Activated CD4-positive, alpha-beta T cell treated with anti-CD3 and anti-CD28 coated beads for 36 hours (primary cell): ENCODE data around the gene SLC33A1. TPM values are rescaled to one million over a fixed set of nuclear protein-coding genes. Genes with fewer than 3 reads are reported as not detected.
"Not testable (repeated sequence)": the region's sequence is repeated elsewhere in the genome, so short reads cannot be mapped to it uniquely, and the experiment has no call there.

Source experiments
- ATAC-seq: fragments of 200-7000 bp; cut with Tn5 transposase; one replicate; pipeline ENCODE4 v1.10.0; 2021; ENCODE audit warnings: mild to moderate bottlenecking, moderate library complexity
- CTCF ChIA-PET: fragments of 350-600 bp; sonication (Branson Sonifier 250); formaldehyde crosslinking; loops from one replicate; lab custom pipeline; 2021; ENCODE audit warnings: antibody characterized with exemption; lab: Charles Lee
- POLR2A ChIA-PET: fragments of 350-600 bp; sonication (Branson Sonifier 250); formaldehyde crosslinking; loops from one replicate; lab custom pipeline; 2021; ENCODE audit warnings: antibody characterized with exemption, inconsistent platforms; lab: Charles Lee
- DNase-seq: peaks from one replicate; pipeline ENCODE4 v3.0.0-alpha.2; 2020
- H3K27ac Mint-ChIP-seq: one replicate; pipeline ENCODE4 v1.8.0; 2021; ENCODE audit warnings: mixed read lengths
- H3K27me3 Mint-ChIP-seq: one replicate; pipeline ENCODE4 v1.8.0; 2021; ENCODE audit warnings: mixed read lengths
- H3K36me3 Mint-ChIP-seq: one replicate; pipeline ENCODE4 v1.8.0; 2021; ENCODE audit warnings: low read depth, mixed read lengths
- H3K4me1 Mint-ChIP-seq: one replicate; pipeline ENCODE4 v1.8.0; 2021; ENCODE audit warnings: mixed read lengths
- H3K4me3 Mint-ChIP-seq: one replicate; pipeline ENCODE4 v1.8.0; 2021; ENCODE audit warnings: mild to moderate bottlenecking, moderate library complexity, mixed read lengths
- H3K9me3 Mint-ChIP-seq: one replicate; pipeline ENCODE4 v1.8.0; 2021; ENCODE audit warnings: low read depth, mixed read lengths
- intact Hi-C, 2 experiments: fragments of 100-400 bp; cut with DNase I in 1 of 2; cut with micrococcal nuclease in 1 of 2; formaldehyde crosslinking; loops; one replicate each; pipeline versions ENCODE4 v1.14.2 to v1.15.1; 2022 to 2024; cut with DNase I, micrococcal nuclease
- total RNA-seq, 2 experiments: library from RNA; stranded (reverse); gene quantifications; one replicate each; pipeline ENCODE4 v1.2.3, GENCODE V29; 2021

The SLC33A1 gene
- total RNA-seq, 2 experiments from 2014 or later: 19.2 to 19.9 TPM

DNA sequence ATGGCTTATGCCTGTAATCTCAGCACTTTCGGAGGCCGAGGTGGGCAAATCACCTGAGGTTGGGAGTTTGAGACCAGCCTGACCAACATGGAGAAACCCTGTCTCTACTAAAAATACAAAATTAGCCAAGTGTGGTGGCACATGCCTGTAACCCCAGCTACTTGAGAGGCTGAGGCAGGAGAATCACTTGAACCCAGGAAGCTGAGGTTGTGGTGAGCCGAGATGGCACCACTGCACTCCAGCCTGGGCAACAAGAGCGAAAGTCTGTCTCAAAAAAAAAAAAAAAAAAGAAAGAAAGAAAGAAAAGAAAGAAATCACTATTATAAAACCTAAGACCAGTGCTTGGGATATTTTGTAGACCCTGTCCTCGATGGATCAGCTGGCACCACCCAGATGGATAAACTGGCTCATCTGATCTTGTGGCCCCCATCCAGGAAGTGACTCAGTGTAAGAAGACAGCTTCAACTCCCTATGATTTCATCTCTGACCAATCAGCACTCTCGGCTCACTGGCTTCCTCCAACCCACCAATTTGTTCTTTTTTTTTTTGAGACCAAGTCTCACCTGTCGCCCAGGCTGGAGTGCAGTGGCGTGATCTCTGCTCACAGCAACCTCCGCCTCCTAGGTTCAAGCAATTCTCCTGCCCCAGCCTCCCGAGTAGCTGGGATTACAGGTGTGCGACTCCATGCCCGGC, 8.2 kb upstream of the SLC33A1 start:
- peak; percentile 97 for ATAC-seq
- H3K4me3 Mint-ChIP-seq, H3K36me3 Mint-ChIP-seq: not testable (repeated sequence)

DNA sequence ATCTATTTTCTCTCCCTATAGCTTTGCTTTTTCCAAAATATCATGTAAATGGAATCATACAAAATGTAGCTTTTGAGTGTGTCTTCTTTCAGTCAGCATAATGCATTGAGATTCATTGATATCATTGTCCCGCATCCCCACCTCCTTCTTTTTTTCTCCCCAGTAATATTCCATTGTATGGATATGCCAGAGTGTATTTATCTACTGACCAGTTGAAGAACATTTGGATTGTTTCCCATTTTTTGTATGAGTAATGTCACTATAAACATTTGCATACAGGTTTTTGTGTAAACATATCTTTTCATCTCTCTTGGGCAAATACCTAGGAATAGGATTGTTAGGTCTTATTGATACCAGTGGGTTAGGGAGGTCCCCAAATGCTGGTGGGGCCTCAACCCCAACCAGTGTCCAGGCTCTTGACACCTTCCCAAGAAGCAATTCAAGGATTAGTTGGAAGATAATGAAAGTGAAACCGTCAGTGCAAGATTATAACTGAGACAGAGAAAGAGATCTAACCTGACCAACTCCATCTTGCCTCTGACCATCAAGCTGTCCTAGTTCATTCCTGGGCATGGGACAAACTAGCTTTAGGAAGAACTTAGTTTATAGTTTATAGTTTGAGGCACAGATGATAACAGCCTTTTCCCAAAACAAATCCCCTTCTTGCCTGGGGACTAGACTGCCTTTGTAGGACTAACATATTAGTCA, 7.4 kb upstream of the SLC33A1 start:
- H3K4me1 Mint-ChIP-seq: peaks cover 20% of the 10 kb centered on the region
- no peaks in the 10 kb centered on the region for H3K36me3 Mint-ChIP-seq
- ChIA-PET CTCF (interaction anchor here (0.8 to 1.2 kb wide), 2 partner anchors 8 to 10 kb away, joined by 3 read pairs; partner anchors contain the start of gene GMPS), POLR2A (interaction anchor here (1.2 kb wide), 1 partner anchor 10 kb away, joined by 5 read pairs; no protein-coding TSS in a partner anchor)
- no peak for ATAC-seq
- no peaks in the 10 kb centered on the region for H3K9me3 Mint-ChIP-seq
- H3K4me3 Mint-ChIP-seq: no peak overlapping the region
- no peaks in the 10 kb centered on the region for H3K27me3 Mint-ChIP-seq
- H3K27ac Mint-ChIP-seq: peak overlapping the region; percentile 71
- DNase-seq: no peak
- intact Hi-C loops: loop anchor here (1.0 kb wide), 2 partner anchors 7 to 9 kb away; partner anchors contain the start of genes GMPS (in 2 of the 2) and SLC33A1 (in 2 of the 2)

More for the DNA sequence above, 8.2 kb upstream of the SLC33A1 start:
- ChIA-PET POLR2A (interaction anchor here (0.6 to 1.2 kb wide), 4 partner anchors 8 to 67 kb away, joined by 5 to 7 read pairs (median 6); partner anchors contain the start of gene SLC33A1), CTCF (interaction anchor here (0.7 to 1.2 kb wide), 2 partner anchors 9 to 1099 kb away, joined by 3 to 4 read pairs; no protein-coding TSS in a partner anchor)
- DNase-seq: peak; percentile 79
- intact Hi-C loops: loop anchor here (1.0 kb wide), 2 partner anchors 8 kb away; partner anchors contain the start of genes GMPS (in 2 of the 2) and SLC33A1 (in 2 of the 2)
- not testable (repeated sequence) for H3K9me3 Mint-ChIP-seq, H3K27me3 Mint-ChIP-seq
- peak overlapping the region; percentile 80 for H3K27ac Mint-ChIP-seq
- peaks cover 20% of the 10 kb centered on the region for H3K4me1 Mint-ChIP-seq

- H3K4me1 Mint-ChIP-seq: peaks cover 20% of the 10 kb centered on the region
- H3K27me3 Mint-ChIP-seq, H3K27ac Mint-ChIP-seq, H3K4me3 Mint-ChIP-seq, intact Hi-C loops, ATAC-seq, H3K9me3 Mint-ChIP-seq, DNase-seq, POLR2A ChIA-PET, H3K36me3 Mint-ChIP-seq: not testable (repeated sequence)
- CTCF ChIA-PET: interaction anchor here (0.7 kb wide), 1 partner anchor 238 kb away, joined by 3 read pairs; no protein-coding TSS in a partner anchor
Observed at GRCh38 chr3:155860424-155860823, 6.2 kb upstream of the SLC33A1 start.

DNA sequence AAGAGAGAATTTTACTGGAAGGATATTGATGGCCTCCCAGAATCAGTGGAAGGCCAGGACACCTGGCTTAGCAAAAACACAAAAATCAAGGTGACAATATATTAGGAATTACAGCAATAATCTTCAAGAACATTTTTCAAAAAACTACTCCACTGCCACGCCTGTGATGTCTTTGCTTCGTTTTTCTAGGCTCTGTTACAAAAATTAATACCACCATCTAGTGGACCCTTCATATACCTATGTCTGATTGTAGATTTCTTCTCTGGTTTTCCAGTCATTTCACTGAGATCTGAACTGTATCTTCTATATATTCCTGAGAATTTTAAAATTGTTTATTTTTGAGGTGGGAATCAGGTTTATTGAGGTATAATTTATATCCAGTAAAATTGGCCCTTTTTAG, 5.6 kb upstream of the SLC33A1 start:
- ChIA-PET POLR2A (no interaction called here), CTCF (interaction anchor here (0.7 kb wide), 1 partner anchor 239 kb away, joined by 3 read pairs; no protein-coding TSS in a partner anchor)
- intact Hi-C loops: loop anchor here (10.0 kb wide), 3 partner anchors 115 to 1305 kb away; partner anchors contain the start of genes CCNL1 (in 1 of the 2) and PLCH1 (in 1 of the 2)
- no peak overlapping the region for H3K27ac Mint-ChIP-seq
- DNase-seq: no peak
- no peaks in the 10 kb centered on the region for H3K9me3 Mint-ChIP-seq
- no peak overlapping the region for H3K4me3 Mint-ChIP-seq
- peaks cover 21% of the 10 kb centered on the region for H3K4me1 Mint-ChIP-seq
- peaks cover 2% of the 10 kb centered on the region for H3K36me3 Mint-ChIP-seq
- no peak for ATAC-seq
- no peaks in the 10 kb centered on the region for H3K27me3 Mint-ChIP-seq

DNA sequence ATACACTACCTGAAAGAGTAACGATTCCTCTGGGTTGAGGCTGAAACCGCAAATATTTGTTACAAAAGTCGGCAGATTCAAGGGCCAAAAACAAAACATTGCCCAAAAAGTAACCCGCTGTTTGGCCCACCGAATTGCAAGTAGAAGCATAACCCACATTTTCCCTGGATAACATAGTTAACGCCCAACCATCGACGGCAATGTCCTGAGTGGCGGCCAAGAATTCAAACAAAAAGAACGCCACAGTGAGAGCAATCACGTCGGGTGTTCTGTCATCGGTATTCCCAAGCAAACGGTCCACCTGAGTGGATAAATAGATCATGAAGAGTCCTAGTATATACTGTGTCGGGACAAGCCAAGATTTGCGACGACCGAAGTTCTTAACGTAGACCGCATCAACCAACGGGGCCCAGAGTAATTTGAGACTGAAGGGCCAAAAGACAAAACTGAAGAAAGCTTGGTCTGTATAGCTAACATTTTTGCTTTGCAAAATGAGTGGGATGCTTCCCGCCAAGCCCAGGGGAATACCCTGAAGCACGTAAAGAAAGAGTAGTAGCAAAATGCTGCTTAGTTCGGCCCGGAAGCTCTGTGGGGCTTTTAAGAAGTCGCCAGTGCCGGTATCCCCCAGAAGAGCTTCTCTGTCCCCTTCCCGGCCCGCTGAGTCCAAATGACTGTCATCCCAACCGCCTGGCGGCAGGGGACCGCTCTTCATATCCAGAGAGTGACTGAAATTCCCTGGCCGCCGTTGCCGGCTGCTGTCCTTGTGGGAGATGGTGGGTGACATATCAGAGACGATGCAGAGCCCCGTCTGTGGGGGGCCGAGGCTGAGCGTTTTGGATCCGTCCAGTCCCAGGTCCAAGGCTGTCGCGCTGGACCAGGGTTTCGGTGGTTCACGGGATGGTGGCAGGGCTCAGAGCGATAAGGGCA, 750 bp downstream of the SLC33A1 start:
- Mint-ChIP-seq H3K4me3 (peak overlapping the region; percentile 99), H3K4me1 (peaks cover 36% of the 10 kb centered on the region), H3K27me3 (no peaks in the 10 kb centered on the region), H3K27ac (peak overlapping the region; percentile 99), H3K9me3 (no peaks in the 10 kb centered on the region), H3K36me3 (peaks cover 33% of the 10 kb centered on the region)
- intact Hi-C loops: loop anchor here (1.0 to 10.0 kb wide), 13 partner anchors 9 to 1529 kb away; partner anchors contain the start of genes C3orf33 (in 2 of the 2), CCNL1 (in 2 of the 2), DHX36 (in 2 of the 2) and GMPS (in 2 of the 2)
- ATAC-seq (peak; percentile 1), DNase-seq (peak; percentile 67)
- CTCF ChIA-PET: interaction anchor here (1.6 to 2.2 kb wide), 3 partner anchors 16 to 47 kb away, joined by 9 to 14 read pairs (median 12); partner anchors contain the start of genes C3orf33 and GMPS
- POLR2A ChIA-PET: interaction anchor here (0.8 to 2.5 kb wide), 4 partner anchors 9 to 48 kb away, joined by 3 to 36 read pairs (median 8); partner anchors contain the start of genes C3orf33 and GMPS

GRCh38 chr3:155852341-155852740, 1.9 kb downstream of the SLC33A1 start:
- Mint-ChIP-seq H3K27ac (peak overlapping the region; percentile 40), H3K9me3 (no peaks in the 10 kb centered on the region), H3K36me3 (peaks cover 39% of the 10 kb centered on the region), H3K4me1 (peaks cover 44% of the 10 kb centered on the region), H3K27me3 (no peaks in the 10 kb centered on the region), H3K4me3 (peak overlapping the region; percentile 99)
- ChIA-PET CTCF (interaction anchor here (1.6 to 2.2 kb wide), 4 partner anchors 18 to 46 kb away, joined by 6 to 14 read pairs (median 10); partner anchors contain the start of genes C3orf33 and GMPS), POLR2A (interaction anchor here (2.5 kb wide), 1 partner anchor 18 kb away, joined by 36 read pairs; the partner anchor contains the start of gene GMPS)
- no peak for DNase-seq
- intact Hi-C loops: loop anchor here (5.0 to 10.0 kb wide), 7 partner anchors 105 to 1312 kb away; partner anchors contain the start of genes PLCH1 (in 2 of the 2), CCNL1 (in 1 of the 2) and TIPARP (in 1 of the 2)
- no peak for ATAC-seq

GRCh38 chr3:155849404-155849803, 4.8 kb downstream of the SLC33A1 start:
- H3K27ac Mint-ChIP-seq, H3K4me3 Mint-ChIP-seq: not testable (repeated sequence)

DNA sequence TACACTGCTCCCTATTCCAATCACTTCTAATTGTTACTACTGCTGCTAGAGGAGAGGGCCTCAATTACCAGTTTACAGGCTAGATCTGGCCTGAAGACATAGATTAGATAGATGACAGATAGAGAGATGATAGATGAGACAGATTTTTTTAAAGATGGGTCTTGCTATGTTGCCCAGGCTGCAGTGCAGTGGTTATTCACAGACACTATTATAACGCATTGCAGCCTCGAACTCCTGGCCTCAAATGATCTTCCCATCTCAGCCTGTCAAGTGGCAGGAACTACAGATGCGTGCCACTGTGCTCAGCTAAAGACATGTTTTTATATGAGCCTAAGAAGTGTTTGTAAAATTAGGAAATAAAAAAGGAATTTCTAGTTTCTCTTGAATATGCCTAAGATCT, 6.2 kb downstream of the SLC33A1 start:
- no peaks in the 10 kb centered on the region for H3K9me3 Mint-ChIP-seq
- H3K27me3 Mint-ChIP-seq: no peaks in the 10 kb centered on the region
- no peak overlapping the region for H3K27ac Mint-ChIP-seq
- ChIA-PET POLR2A (no interaction called here), CTCF (interaction anchor here (0.6 kb wide), 1 partner anchor 191 kb away, joined by 3 read pairs; no protein-coding TSS in a partner anchor)
- peaks cover 62% of the 10 kb centered on the region for H3K4me1 Mint-ChIP-seq
- intact Hi-C loops: no loop called here
- H3K4me3 Mint-ChIP-seq: no peak overlapping the region
- no peak for DNase-seq
- peaks cover 37% of the 10 kb centered on the region for H3K36me3 Mint-ChIP-seq
- ATAC-seq: no peak

More at GRCh38 chr3:155849404-155849803, 4.8 kb downstream of the SLC33A1 start:
- DNase-seq, ATAC-seq, intact Hi-C loops, H3K27me3 Mint-ChIP-seq, H3K9me3 Mint-ChIP-seq: not testable (repeated sequence)
- ChIA-PET CTCF (interaction anchor here (1.1 kb wide), 1 partner anchor 43 kb away, joined by 5 read pairs; the partner anchor contains the start of gene C3orf33), POLR2A (interaction anchor here (0.6 kb wide), 1 partner anchor 15 kb away, joined by 5 read pairs; no protein-coding TSS in a partner anchor)
- peaks cover 38% of the 10 kb centered on the region for H3K36me3 Mint-ChIP-seq
- peaks cover 54% of the 10 kb centered on the region for H3K4me1 Mint-ChIP-seq

DNA sequence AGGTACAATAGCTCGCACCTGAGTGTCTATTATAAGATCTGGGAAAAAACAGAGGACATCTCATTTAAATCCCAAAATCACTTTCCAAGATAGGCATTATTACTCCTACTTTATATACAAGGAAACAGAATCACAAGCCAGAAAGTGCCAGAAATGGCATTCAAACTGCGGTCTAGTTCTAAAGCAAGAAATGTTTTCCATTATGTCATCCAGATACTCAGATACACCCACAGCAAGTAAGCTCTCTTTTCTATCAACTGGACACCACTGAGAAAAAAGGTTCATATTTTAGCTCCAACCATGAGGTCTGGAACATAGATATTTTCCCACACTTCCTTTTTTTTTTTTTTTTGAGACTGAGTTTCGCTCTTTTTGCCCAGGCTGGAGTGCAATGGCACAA, 8.1 kb downstream of the SLC33A1 start:
- ATAC-seq: no peak
- no peaks in the 10 kb centered on the region for H3K27me3 Mint-ChIP-seq
- ChIA-PET CTCF (interaction anchor here (1.1 kb wide), 1 partner anchor 41 kb away, joined by 3 read pairs; no protein-coding TSS in a partner anchor), POLR2A (no interaction called here)
- H3K36me3 Mint-ChIP-seq: peaks cover 21% of the 10 kb centered on the region
- H3K4me3 Mint-ChIP-seq: no peak overlapping the region
- no peak overlapping the region for H3K27ac Mint-ChIP-seq
- peaks cover 47% of the 10 kb centered on the region for H3K4me1 Mint-ChIP-seq
- H3K9me3 Mint-ChIP-seq: no peaks in the 10 kb centered on the region
- intact Hi-C loops: no loop called here
- no peak for DNase-seq

GRCh38 chr3:155843569-155843968, 10.7 kb downstream of the SLC33A1 start:
- ChIA-PET POLR2A (no interaction called here), CTCF (interaction anchor here (0.9 to 1.0 kb wide), 2 partner anchors 8 to 10 kb away, joined by 3 read pairs; no protein-coding TSS in a partner anchor)
- Mint-ChIP-seq H3K36me3 (peaks cover 15% of the 10 kb centered on the region), H3K9me3 (no peaks in the 10 kb centered on the region), H3K4me1 (peaks cover 32% of the 10 kb centered on the region), H3K27me3 (no peaks in the 10 kb centered on the region), H3K4me3 (no peak overlapping the region), H3K27ac (no peak overlapping the region)
- no peak for DNase-seq
- intact Hi-C loops: no loop called here
- no peak for ATAC-seq
